NCI-H2107 treated with DMSO at 0.1 percent for 48 hours (cell line): ENCODE measurements around the gene NPEPL1.
"Not testable (repeated sequence)": the region's sequence is repeated elsewhere in the genome, so short reads cannot be mapped to it uniquely, and the experiment has no call there.

Experiments
- DNase-seq: peaks from one replicate; lab custom pipeline; 2025; ENCODE audit not compliant: unreplicated experiment; lab: John Stamatoyannopoulos, UW

Gene NPEPL1

DNA sequence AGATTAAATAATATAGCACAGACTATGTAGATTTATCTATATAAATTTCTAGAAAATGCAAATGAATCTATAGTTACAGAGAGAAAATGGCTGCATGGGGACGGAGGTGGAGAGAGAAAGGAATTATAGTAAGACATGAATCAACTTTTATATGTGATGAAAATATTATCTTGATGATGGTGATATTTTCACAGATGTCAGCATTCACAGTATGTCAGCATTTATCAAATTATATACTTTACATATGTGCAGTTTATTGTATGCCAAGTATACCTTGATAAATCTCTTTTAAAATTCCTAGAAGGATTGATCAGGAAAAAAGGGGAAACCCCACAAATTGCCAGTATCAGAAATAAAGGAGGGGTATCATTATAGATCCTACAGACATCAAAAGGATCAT, 44.6 kb downstream of the NPEPL1 start:
- no peak for DNase-seq

GRCh38 chr20:58740356-58741308, 48.0 kb downstream of the NPEPL1 start:
- no peak for DNase-seq

- DNase-seq: no peak
These were observed 48.8 kb downstream of the NPEPL1 start for GRCh38 chr20:58741384-58741783.

- DNase-seq: no peak
These were observed 50.3 kb downstream of the NPEPL1 start for GRCh38 chr20:58742668-58743566.

DNA sequence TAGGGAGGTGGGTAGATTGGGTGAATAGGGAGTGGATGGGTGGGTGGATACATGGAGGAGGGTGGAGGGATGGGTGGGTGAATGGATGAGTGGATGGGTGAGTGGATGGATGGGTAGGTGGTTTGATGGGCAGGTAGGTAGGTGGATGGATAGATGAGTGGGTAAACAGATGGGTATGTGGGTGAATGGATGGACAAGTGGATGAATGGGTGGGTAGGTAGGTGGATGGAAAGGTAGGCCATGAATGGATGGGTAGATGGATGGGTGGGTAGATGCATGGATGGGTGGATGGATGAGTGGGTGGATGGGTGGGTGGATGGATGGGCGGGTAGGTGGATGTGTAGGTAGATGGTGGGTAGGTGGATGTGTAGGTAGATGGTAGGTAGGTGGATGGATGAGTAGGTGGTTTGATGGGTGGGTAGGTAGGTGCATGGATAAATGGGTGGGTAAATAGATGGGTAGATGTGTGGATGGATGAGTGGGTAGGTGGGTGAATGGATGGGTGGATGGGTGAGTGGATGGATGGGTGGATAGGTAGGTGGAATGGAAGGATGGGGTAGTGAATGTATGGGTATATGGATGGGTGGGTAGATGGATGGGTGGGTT, 51.4 kb downstream of the NPEPL1 start:
- no peak for DNase-seq

GRCh38 chr20:58744836-58745235, 52.2 kb downstream of the NPEPL1 start:
- no peak for DNase-seq

DNA sequence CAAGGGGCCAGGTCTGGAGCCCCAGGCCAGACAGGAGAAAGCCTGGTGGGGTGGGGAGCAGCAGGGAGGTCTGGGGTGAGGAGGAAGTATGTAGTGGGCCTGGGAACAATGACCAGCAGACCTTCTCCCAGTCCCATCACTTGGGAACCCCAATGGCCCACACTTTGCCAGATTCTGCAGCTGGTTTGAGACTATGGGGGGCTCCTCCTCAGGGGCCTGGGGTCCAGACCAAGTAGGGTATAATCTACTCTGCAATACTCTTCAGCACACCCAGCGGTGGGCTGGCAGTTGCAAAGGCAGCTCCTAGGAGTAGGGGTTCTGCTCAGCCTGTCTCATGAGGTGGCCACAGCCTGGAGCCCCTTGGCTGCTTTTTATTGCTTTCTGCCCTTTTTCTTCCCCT, 52.8 kb downstream of the NPEPL1 start:
- no peak for DNase-seq

DNA sequence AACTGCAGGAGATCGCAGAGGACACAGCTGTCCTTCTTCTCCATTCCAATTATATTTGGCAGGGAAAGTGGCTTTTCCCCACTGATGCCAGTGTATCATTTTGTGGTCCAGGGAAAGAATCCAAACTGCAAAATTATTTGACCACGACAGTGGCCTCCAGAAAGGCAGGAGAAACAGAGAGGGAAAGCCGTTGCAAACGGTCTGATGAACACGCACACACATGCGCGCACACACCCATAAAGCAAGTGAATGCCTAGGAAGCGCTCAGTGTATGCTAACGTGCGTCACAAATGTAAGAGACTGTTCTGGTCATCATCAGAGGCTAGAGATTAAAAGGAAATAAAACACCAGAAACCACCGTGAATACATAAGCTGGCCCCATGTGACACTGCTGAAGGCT, 54.0 kb downstream of the NPEPL1 start:
- DNase-seq: no peak

DNA sequence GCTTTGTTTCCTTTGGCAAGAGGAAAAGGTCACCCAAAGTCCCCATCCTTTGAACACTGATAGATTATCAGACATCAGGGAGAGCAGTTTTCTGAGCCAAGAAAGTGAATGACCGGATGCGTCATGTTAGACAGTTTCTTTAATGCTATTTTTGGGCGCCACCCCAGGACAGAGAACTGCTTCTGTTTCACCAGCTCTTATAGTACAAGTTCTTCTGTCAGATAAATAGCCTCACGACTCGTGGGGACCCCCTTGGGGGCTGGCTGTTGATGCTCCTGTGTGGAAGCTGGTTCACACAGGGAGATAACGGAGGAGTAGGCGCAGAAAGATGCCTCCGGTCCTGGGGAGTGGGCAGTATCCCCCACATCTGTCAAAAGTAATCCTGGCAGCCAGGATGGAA, 54.6 kb downstream of the NPEPL1 start:
- DNase-seq: no peak

DNA sequence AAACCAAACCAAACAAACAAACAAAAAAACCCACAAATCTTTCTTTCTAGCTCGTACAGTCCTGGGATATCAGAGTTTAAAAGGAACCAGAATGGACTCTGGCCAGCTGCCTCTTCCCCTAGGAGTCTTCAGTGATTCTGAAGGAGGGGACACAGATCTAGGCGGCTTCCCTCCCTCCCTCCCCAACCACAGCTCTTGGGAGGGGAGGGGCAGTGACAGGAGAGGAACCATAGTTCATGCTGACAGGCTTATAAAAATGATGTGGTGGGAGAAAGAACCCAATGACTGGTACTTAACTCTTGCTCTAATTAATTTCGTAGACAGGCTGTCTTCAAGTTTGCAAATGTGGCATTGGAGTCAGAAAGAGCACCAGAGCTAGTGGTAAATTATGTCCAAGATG, 56.0 kb downstream of the NPEPL1 start:
- no peak for DNase-seq

- DNase-seq: no peak
These were observed 56.6 kb downstream of the NPEPL1 start for GRCh38 chr20:58749098-58749769.

DNA sequence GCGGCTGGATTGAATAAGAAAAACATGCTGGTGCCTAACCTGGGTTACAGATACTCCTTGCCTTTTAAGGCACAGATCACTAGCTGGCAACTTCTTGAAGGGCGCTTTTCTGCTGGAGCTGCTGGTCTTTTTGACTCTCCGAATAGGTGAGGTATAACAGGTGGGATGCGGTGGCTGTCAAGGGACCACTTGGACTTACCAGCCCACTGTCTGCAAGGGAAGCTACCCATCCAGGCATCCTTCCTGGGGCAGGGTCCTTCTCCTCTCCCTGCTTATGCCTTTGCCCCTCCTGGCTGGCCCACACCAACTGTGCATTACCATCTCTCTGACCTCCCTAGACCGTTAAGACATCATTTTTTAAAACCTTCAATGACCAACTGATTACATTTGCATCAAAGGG, 57.4 kb downstream of the NPEPL1 start:
- DNase-seq: no peak

- DNase-seq: not testable (repeated sequence)
These were observed 58.1 kb downstream of the NPEPL1 start for GRCh38 chr20:58750706-58751105.

DNA sequence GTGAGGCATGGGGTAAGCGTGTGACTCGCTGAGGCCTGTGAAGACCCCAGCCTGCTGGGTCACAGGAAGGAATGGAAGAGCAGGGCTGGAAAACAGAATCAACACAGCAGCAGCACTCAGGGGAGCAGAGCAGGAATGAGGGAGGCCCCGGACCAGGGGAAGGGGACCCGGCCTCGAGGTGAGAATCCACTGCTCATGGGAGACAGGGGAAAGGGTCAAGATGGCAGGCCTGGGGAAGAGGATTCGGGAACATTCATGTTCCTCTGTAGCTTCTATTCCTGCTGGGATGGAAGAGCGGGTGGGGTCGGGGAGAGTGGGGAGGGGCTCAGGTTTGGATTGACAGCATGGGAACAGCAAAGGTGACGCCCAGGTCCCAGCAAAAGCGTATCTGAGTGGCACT, 59.4 kb downstream of the NPEPL1 start:
- DNase-seq: no peak

- no peak for DNase-seq
These were observed 60.0 kb downstream of the NPEPL1 start for GRCh38 chr20:58752565-58752964.

GRCh38 chr20:58753267-58753921, 60.8 kb downstream of the NPEPL1 start:
- DNase-seq: peak; percentile 18

GRCh38 chr20:58753922-58754551, 61.4 kb downstream of the NPEPL1 start:
- no peak for DNase-seq

GRCh38 chr20:58754584-58754983, 62.0 kb downstream of the NPEPL1 start:
- no peak for DNase-seq

GRCh38 chr20:58755062-58755697, 62.6 kb downstream of the NPEPL1 start:
- no peak for DNase-seq
